GM21576 (cell line): Measurements from ENCODE around the gene SRRM3.
"Not testable (repeated sequence)": the region's sequence is repeated elsewhere in the genome, so short reads cannot be mapped to it uniquely, and the experiment has no call there.

ENCODE experiments used
- ATAC-seq: cut with Tn5 transposase; IDR thresholded peaks from one replicate; pipeline ENCODE4 v1.9.1; 2021; ENCODE audit warnings: mild to moderate bottlenecking, moderate library complexity; ENCODE audit not compliant: unreplicated experiment

Gene SRRM3

DNA sequence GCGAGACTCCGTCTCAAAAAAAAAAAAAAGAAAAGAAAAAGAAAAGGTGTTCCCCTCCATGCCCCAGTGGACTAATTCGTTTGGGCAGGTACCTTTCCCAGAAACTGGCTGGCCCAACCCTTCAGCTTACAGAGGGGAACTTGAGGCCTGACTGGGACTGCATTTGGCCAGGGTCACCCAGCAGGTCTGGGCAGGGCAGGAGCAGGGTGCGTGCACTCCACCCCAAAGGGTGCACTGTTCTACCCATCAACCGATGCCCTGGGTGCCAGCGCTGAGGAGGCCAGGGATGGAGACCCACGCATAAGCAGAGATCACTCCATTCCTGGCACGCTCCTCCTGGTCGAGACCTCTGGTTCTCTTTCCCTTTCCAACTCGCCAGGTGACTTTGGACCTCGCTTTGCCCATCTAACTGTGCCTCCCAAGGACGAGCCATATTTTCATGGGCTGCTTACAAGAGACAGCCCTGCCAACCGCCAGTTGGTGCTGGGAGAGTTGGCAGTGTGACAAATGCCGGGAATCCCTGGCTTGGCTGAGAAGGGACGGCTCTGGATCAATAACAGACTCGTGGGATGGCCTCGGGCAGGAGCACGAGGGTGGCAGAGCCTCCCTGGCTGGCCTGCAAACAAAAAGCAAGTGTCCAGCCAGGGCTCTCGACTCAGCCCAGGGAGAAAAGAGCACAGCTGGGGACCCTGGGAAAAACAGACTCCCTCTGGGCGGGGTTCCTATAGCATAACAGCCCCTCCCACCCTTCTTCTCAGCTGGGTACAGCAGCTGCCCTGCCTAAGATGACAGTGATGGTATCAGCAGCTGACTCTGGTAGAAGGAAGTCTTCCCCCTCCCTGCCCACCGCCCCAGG lies 108.6 kb downstream of the SRRM3 start:
- ATAC-seq: no peak

- ATAC-seq: not testable (repeated sequence)
Observed at GRCh38 chr7:76311838-76312237, 110.1 kb downstream of the SRRM3 start.

DNA sequence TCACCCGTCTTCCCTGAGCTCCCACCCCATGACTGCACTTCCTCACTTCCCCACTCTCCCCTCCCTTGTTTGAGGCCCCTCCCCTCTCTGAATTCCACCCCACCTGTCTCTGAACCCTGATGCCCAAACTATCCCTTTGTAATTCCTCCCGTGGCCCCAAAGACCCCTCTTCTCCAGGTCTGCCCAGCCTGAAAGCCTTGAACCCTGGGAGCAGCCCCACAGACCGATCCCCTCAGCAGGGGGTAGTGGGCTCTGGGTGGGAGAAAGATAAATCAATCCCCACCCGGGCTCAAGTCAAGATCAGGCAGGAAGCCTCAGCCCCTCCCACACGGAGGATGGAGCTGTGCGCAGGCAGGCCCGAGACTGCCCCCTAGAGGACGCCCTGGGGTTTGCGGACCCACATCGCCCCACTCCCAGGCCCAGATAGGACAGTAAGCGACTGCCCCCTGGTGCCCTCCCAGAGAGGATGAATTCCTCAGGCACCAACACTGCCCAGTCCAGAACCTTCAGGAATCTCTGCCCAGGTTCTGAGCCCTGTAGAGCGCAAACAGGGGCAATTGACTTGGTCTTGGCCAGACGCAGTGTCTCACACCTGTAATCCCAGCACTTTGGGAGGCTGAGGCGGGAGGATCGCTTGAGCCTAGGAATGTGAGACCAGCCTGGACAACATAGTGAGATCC lies 112.5 kb downstream of the SRRM3 start:
- ATAC-seq: peak; percentile 37

DNA sequence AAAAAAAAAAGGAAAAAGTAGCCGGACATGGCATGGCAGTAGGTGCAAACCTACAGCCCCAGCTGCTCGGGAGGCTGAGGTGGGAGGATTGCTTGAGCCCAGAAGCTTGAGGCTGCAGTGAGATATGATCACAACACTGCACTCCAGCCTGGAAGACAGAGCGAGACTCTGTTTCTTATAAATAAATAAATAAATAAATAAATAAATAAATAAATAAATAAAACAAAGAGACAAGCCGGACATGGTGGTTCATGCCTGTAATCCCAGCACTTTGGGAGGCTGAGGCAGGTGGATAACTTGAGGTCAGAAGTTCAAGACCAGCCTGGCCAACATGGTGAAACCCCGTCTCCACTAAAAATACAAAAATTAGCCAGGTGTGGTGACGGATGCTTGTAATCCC lies 113.0 kb downstream of the SRRM3 start:
- ATAC-seq: not testable (repeated sequence)

- no peak for ATAC-seq
Observed at GRCh38 chr7:76315364-76315763, 113.7 kb downstream of the SRRM3 start.

DNA sequence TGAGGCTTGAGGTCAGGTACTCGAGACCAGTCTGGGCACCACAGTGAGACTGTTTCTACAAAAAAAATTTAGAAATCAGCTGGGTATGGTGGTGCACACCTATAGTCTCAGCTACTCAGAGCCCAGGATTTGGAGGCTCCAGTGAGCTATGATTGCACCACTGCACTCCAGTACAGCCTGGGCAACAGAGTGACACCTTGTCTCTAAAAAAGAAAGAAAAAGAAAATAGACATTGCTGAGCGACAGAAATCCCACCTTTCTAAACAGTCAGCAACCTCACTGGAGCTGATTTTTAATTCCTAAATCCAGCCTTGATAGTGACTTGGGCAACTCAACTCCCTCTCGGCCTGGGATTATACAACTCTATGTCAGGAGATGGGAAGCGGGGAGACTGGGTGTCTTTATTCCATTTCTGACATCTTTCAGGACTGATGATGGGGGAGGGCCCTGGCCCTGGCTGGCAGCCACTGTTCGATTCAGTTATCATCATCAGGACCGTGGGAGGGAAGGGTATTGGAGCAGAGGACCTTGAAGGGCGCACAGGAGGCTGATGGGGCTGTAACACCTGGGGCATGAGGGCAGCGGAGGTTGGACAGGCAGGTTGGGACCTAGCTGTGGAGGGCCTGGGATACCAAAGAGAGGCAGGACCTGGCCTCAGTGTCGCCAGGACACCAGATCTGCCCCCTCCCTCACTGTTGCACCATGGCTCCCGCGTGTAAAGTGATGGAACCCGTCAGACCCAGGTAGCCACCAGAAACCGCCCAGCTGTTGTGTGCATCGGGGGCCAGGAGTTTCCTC lies 115.5 kb downstream of the SRRM3 start:
- no peak for ATAC-seq

- peak; percentile 88 for ATAC-seq
Observed at GRCh38 chr7:76317782-76318487, 116.2 kb downstream of the SRRM3 start.

DNA sequence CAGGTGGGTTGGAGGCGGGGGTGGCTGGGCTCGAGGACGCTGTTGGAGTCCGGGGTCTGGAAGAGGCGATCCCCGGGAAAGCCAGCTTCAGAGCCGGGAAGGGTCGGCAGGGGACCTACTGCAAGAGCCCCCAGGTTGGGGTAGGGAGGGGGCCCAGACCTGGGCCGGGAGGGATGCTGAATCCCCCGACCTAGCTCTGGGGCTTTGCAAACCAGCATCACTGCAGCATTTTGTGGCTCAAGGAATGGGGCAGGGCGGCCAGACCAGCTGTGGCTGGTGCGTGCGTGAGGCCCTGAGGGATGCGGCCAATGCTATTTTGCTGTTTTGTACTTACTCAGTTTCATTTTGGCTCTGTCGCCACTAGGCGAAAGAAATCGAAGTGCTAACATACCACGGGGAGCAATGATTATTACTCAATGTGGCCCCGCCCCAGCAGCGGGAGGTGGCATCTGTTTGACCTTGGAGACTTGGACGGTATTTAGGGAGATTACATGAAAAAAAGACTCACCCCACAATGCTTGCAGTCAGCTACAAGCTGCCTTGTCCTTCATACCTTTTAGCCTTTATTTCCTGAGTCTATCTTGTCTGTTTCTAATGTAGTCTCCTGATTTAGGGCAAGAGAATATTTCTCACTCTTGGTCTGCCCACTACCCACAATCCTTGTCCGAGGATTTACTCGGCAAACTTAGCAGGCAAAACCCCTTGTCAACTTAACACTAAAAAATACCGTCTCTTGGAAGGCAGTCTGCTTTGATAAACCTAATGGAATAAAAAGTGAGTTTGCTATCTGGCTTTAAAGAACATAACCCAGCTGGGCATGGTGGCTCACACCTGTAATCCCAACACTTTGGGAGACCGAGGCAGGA lies 117.0 kb downstream of the SRRM3 start:
- ATAC-seq: peak; percentile 47

GRCh38 chr7:76325092-76325491 lies 123.4 kb downstream of the SRRM3 start:
- no peak for ATAC-seq

- no peak for ATAC-seq
Observed at GRCh38 chr7:76325811-76326210, 124.1 kb downstream of the SRRM3 start.

- ATAC-seq: no peak
Observed at GRCh38 chr7:76326646-76327233, 125.0 kb downstream of the SRRM3 start.

- ATAC-seq: no peak
Observed at GRCh38 chr7:76327610-76328009, 125.9 kb downstream of the SRRM3 start.

DNA sequence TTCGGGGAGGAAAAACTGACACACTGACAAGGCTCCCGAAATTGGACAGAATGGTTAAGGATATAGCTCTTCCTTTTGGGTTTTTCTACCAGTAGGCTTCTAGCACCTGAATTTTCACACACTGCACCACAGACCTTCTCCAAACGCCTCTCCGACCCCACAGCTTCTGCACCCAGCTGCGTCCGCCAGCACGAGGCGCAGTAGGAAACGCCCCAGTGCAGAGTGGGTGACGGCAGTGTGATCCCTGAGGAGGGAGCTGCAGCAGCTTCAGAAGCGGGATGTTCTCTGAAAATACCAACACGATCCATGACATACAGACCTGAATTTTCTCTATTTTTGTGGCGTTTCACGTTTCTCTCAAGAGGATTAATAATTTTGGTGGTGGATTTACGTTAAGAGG lies 126.7 kb downstream of the SRRM3 start:
- ATAC-seq: no peak

DNA sequence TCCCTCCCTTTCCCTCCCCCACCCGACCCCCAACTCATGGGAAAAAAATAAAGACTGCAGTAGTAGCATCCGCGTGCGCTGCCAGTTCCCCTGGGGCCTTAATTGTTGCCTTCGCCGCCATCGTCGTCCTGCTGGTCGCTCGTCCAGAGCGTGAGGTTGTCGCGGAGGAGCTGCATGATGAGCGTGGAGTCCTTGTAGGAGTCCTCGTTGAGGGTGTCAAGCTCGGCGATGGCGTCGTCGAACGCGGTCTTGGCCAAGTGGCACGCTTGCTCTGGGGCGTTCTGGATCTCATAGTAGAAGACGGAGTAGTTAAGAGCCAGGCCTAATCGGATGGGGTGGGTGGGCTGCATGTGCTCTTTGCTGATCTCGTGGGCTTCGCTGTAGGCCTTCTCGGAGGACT lies 127.8 kb downstream of the SRRM3 start:
- no peak for ATAC-seq

DNA sequence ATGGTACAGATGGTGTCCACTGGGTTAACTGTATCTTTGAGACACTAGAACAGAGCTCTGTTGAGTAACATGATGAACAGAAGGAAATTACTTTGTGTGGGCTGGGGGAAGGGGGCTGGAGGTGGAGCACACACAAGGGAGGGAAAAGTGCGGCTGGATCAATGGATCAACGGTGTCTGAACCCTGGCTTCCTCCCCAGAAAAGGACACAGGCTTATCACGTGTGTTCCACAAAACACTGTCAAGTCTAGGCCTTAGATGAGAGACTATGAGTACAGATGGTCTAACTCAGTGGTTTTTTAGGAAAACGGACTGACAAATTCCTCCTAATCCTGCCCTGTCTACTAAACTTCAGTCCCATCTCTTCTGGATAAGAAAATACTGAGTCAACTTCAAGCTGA lies 128.6 kb downstream of the SRRM3 start:
- ATAC-seq: no peak

GRCh38 chr7:76330673-76331072 lies 129.0 kb downstream of the SRRM3 start:
- ATAC-seq: no peak

DNA sequence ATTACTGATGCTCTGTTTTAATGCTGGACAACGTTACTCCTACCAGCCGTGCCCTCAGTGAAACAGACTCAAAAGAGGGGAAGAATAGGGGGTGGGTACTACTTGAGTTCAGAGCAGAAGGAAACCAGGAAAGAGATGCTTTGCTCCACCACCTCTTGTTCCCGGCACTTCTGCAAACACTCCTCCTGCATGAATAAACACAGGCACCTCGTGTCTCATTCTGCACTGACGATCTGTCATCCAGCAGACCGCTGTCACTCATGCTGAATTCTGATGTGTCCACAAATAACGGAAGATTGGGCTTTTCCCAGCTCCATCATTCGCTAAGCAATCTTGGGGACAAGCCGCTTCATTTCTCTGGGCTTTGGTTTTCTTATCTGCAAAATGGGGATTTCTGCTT lies 130.4 kb downstream of the SRRM3 start:
- no peak for ATAC-seq

DNA sequence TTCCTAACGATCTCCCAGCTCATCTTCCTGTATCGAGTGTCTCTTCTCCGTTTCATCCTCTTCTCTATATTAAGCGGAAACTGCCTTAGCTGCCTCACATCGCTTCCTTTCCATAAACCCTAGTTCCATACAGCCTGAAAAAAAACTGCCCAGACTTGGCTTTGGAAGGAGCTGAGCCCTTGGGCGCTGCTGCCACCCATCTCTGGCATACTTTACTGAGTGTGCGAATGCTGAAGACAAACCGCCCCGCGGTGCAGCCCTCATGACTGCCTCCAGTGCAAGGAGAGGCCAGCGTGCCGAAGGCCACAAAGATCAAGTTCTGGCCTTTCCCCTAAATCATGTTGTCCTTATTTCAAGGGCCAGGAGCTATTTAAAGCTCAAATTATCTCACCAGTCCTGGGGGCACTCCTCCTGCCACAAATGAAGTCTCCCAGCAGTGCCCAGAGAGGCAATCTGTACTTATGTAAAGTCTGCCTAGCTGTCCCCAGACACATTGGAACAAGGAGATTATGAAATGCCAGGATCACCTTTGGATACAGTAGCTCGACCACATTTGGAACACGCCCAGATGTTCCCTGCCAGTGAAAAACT lies 131.9 kb downstream of the SRRM3 start:
- no peak for ATAC-seq

GRCh38 chr7:76334320-76334967 lies 132.7 kb downstream of the SRRM3 start:
- ATAC-seq: no peak
